ENCODE data around the gene ATP10D. TPM values are rescaled to one million over a fixed set of nuclear protein-coding genes. Genes with fewer than 3 reads are reported as not detected.

Gene ATP10D
- total RNA-seq: 10 to 100 TPM; 13.7 to 27.6 (median 22.1) TPM

DNA sequence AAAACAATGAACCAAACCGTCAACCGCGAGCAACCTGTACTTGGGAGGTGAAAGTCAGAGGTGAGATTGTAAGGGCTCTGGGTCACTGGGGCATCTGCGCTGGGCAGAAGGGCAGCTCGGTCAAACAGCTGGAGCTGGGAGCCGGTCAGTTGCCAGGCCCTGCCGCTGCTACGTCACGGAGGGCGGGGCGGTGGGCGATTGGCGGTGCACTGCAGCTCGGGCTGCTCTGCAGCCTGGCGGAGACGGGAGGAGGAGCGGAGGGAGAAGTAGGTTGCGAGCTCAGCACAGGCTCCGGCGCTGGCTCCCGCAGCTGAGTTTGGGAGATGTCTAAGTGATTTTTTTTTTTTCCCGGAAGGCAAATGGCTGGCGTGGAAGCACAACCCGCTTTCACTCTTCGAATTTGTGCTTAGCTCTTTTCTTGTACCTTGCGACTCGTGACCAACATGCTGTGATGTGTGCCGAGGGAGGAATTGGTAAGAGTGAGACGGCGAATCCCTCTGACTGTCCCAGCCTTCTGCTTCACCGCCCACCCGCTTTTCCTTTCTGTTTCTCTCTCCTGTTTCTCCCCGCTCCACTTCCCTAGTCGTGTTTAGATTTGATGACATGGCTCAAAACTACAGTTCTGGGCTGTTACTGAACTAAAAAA, at the start of gene ATP10D:
ATP10D (plus strand) TSS at position 229 of the 646 bp plus-strand sequence. CDS start 27,266 bp downstream, outside the sequence.
- peak; percentile 86 to 97 for TF ChIP-seq POLR2AphosphoS5 (IDR thresholded peaks at IDR 0.05)
- TF ChIP-seq CTCF (IDR thresholded peaks at IDR 0.05): peak in 4 of 6 experiments; percentile 26 to 49 (median 36)
- peak in 3 of 4 donors; percentile 62 to 91 (median 86) for TF ChIP-seq POLR2A (IDR thresholded peaks at IDR 0.05)
- TF ChIP-seq EP300 (IDR thresholded peaks at IDR 0.05): peak in 1 of 4 donors; percentile 31
- Histone ChIP-seq H3K4me1 (peaks cover 5 to 19% (median 14%) of the 10 kb centered on the region in 4 donors), H3K9me3 (no peaks in the 10 kb centered on the region), H3K27me3 (no peaks in the 10 kb centered on the region), H3K36me3 (no peaks in the 10 kb centered on the region), H3K27ac (peak within 1 kb of the TSS; percentile 84 to 93 (median 91)), H3K4me3 (peak within 1 kb of the TSS; percentile 50 to 70 (median 61))
- ATAC-seq (ENCODE audit: low FRiP score in 2 of 2) (peak; percentile 100), DNase-seq (peak; percentile 98 to 99)
- WGBS, 2 donors: 0 to 1% methylated on average over 17 to 33 of the region's 34 CpGs

DNA sequence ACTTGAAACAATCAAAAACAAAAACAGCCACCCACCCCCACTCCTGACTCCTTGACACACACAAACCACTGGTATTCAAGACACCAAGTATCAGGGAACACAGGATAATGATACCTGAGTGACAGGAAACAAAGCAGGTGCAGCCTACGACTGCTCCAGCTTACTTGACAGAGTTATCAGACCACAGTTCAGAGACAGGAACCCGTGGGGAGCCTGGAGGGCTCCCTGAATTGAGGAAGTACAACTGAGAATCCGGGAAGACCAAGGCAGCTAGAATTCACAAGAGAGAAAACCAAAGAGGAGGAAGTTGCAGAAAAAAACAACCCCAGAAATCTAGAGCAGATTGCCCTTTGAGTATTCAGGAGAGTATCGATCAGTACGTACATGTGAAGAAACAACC, 42.1 kb upstream of the ATP10D start:
- DNase-seq (peak in 1 of 2 donors; percentile 41), ATAC-seq (ENCODE audit: low FRiP score in 2 of 2) (peak in 1 of 2 donors; percentile 57)

DNA sequence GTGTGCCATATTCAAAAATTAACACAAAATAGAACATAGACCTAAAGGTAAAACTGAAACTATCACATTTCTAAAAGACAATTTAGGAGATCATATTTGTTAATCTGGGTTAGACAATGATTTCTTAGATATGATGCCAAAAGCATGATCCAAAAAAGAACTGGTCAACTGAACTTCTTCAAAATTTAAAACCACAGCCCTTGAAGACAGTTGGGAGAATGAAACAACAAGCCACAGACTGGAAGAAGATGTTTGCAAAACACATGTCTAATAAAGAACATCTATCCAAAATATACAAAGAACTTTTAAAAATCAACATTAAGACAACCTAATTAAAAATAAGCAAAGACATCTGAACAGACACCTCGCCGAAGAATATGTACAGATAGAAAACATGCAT, 41.0 kb upstream of the ATP10D start:
- 95 to 96% methylated on average over 2 of the region's 2 CpGs for WGBS, 2 donors
- Histone ChIP-seq H3K27me3 (no peaks in the 10 kb centered on the region), H3K27ac (no peak overlapping the region), H3K9me3 (no peaks in the 10 kb centered on the region), H3K4me3 (no peak overlapping the region), H3K4me1 (no peaks in the 10 kb centered on the region), H3K36me3 (no peaks in the 10 kb centered on the region)
- ATAC-seq (ENCODE audit: low FRiP score in 2 of 2): no peak
- TF ChIP-seq EP300 (IDR thresholded peaks at IDR 0.05) (no peak), CTCF (IDR thresholded peaks at IDR 0.05) (no peak), POLR2A (IDR thresholded peaks at IDR 0.05) (no peak), POLR2AphosphoS5 (IDR thresholded peaks at IDR 0.05) (no peak)
- DNase-seq: no peak

More for the DNA sequence above, 42.1 kb upstream of the ATP10D start:
- H3K4me1 ChIP-seq: no peaks in the 10 kb centered on the region
- no peaks in the 10 kb centered on the region for H3K9me3 ChIP-seq
- no peak overlapping the region for H3K4me3 ChIP-seq
- H3K36me3 ChIP-seq: no peaks in the 10 kb centered on the region
- H3K27me3 ChIP-seq: no peaks in the 10 kb centered on the region
- H3K27ac ChIP-seq: no peak overlapping the region
- WGBS, 2 donors: 48 to 66% methylated on average over 5 of the region's 5 CpGs
- TF ChIP-seq POLR2AphosphoS5 (IDR thresholded peaks at IDR 0.05) (no peak), CTCF (IDR thresholded peaks at IDR 0.05) (no peak), POLR2A (IDR thresholded peaks at IDR 0.05) (no peak), EP300 (IDR thresholded peaks at IDR 0.05) (no peak)

DNA sequence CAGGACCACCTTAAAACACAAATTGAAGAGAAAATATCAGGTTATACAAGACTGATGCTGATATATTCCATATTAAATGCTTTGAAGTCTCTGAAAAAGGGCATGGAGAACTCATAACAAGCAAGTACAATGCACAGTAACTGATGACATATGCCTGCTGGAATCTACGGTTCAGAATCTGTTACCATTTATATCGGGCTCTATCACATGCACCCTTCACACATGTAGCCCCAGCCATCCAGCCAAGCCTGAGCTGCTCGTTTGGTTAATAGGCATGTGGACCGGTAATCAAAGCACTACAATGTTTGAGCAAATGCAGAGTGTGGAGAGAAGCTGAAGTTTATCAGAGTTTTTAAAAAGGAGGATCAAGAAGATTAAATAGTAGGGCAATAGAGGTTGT, 33.4 kb upstream of the ATP10D start:
- DNase-seq (no peak), ATAC-seq (ENCODE audit: low FRiP score in 2 of 2) (no peak)
- no peak overlapping the region for H3K4me3 ChIP-seq
- 83 to 90% methylated on average over 4 of the region's 4 CpGs for WGBS, 2 donors
- no peaks in the 10 kb centered on the region for H3K4me1 ChIP-seq
- no peak for TF ChIP-seq POLR2AphosphoS5 (IDR thresholded peaks at IDR 0.05)
- TF ChIP-seq CTCF (IDR thresholded peaks at IDR 0.05): no peak
- TF ChIP-seq POLR2A (IDR thresholded peaks at IDR 0.05): no peak
- no peak for TF ChIP-seq EP300 (IDR thresholded peaks at IDR 0.05)
- no peaks in the 10 kb centered on the region for H3K27me3 ChIP-seq
- no peaks in the 10 kb centered on the region for H3K9me3 ChIP-seq
- peaks cover 6 to 64% (median 13%) of the 10 kb centered on the region in 4 donors for H3K36me3 ChIP-seq
- no peak overlapping the region for H3K27ac ChIP-seq

All from upper lobe of left lung (tissue), 6 donors.